H9 (cell line): ENCODE data around the gene EFEMP1. TPM values are rescaled to one million over a fixed set of nuclear protein-coding genes. Genes with fewer than 3 reads are reported as not detected.

ENCODE experiments used
- DNase-seq: peaks from one replicate; pipeline ENCODE4 v3.0.0-alpha.2; 2017
- H2AFZ ChIP-seq: one replicate; pipeline ENCODE4 v1.6.1; 2013; ENCODE audit warnings: mild to moderate bottlenecking, low read length, control low read depth, moderate library complexity
- H2AK5ac ChIP-seq: 2 replicates; pipeline ENCODE4 v1.6.1; 2013; ENCODE audit warnings: low read length, control low read depth, mixed read lengths; ENCODE audit not compliant: insufficient read length
- H2BK120ac ChIP-seq: one replicate; pipeline ENCODE4 v1.6.1; 2013; ENCODE audit warnings: low read depth, mild to moderate bottlenecking, low read length, control low read depth, inconsistent platforms; ENCODE audit not compliant: poor library complexity, severe bottlenecking
- H2BK12ac ChIP-seq: 2 replicates; pipeline ENCODE4 v1.6.1; 2013; ENCODE audit warnings: low read length, control low read depth, mixed read lengths, low read depth; ENCODE audit not compliant: insufficient read length
- H2BK15ac ChIP-seq: 2 replicates; pipeline ENCODE4 v1.6.1; 2013; ENCODE audit warnings: low read depth, low read length, control low read depth
- H2BK20ac ChIP-seq: one replicate; pipeline ENCODE4 v1.6.1; 2013; ENCODE audit warnings: low read depth, mild to moderate bottlenecking, low read length, control low read depth, inconsistent platforms; ENCODE audit not compliant: poor library complexity, severe bottlenecking
- H2BK5ac ChIP-seq: 2 replicates; pipeline ENCODE4 v1.6.1; 2013; ENCODE audit warnings: low read length, control low read depth, mixed read lengths; ENCODE audit not compliant: insufficient read length
- H3K14ac ChIP-seq: 2 replicates; pipeline ENCODE4 v1.6.1; 2013; ENCODE audit warnings: low read length, control low read depth; ENCODE audit not compliant: insufficient read depth
- H3K18ac ChIP-seq: 2 replicates; pipeline ENCODE4 v1.6.1; 2013; ENCODE audit warnings: low read depth, mild to moderate bottlenecking, mixed read lengths, low read length, control low read depth; ENCODE audit not compliant: insufficient read length
- H3K23ac ChIP-seq: 2 replicates; pipeline ENCODE4 v1.6.1; 2013; ENCODE audit warnings: low read length, control low read depth, mixed read lengths, low read depth; ENCODE audit not compliant: insufficient read length
- H3K23me2 ChIP-seq: 2 replicates; pipeline ENCODE4 v1.6.1; 2013; ENCODE audit warnings: low read depth, mild to moderate bottlenecking, mixed read lengths, low read length, control low read depth; ENCODE audit not compliant: insufficient read length, poor library complexity, severe bottlenecking
- H3K27ac ChIP-seq: 2 replicates; pipeline ENCODE4 v1.5.1; 2013; ENCODE audit warnings: low read length, control low read depth, mixed read lengths, low read depth; ENCODE audit not compliant: insufficient read length
- H3K27me3 ChIP-seq: 2 replicates; pipeline ENCODE4 v1.6.1; 2013; ENCODE audit warnings: low read length, control low read depth, inconsistent platforms; ENCODE audit not compliant: insufficient read depth
- H3K4ac ChIP-seq: 2 replicates; pipeline ENCODE4 v1.6.1; 2013; ENCODE audit warnings: low read depth, mild to moderate bottlenecking, control low read depth, inconsistent platforms, low read length, moderate library complexity
- H3K4me1 ChIP-seq: 2 replicates; pipeline ENCODE4 v1.6.1; 2013; ENCODE audit warnings: low read length, control low read depth, inconsistent platforms; ENCODE audit not compliant: insufficient read depth
- H3K4me2 ChIP-seq: 2 replicates; pipeline ENCODE4 v1.6.1; 2013; ENCODE audit warnings: low read length, control low read depth, mixed read lengths; ENCODE audit not compliant: insufficient read length, insufficient read depth
- H3K56ac ChIP-seq: 2 replicates; pipeline ENCODE4 v1.6.1; 2013; ENCODE audit warnings: low read depth, mild to moderate bottlenecking, mixed read lengths, low read length, control low read depth; ENCODE audit not compliant: insufficient read length
- H3K79me1 ChIP-seq: 2 replicates; pipeline ENCODE4 v1.6.1; 2013; ENCODE audit warnings: low read depth, mild to moderate bottlenecking, moderate library complexity, low read length, control low read depth, inconsistent platforms; ENCODE audit not compliant: insufficient read depth, poor library complexity, severe bottlenecking
- H3K79me2 ChIP-seq: 2 replicates; pipeline ENCODE4 v1.6.1; 2013; ENCODE audit warnings: low read length, control low read depth, inconsistent platforms; ENCODE audit not compliant: insufficient read depth
- H3K9ac ChIP-seq: 2 replicates; pipeline ENCODE4 v1.6.1; 2013; ENCODE audit warnings: low read length, control low read depth, mixed read lengths; ENCODE audit not compliant: insufficient read length; ENCODE audit errors: extremely low read depth
- H3K9me3 ChIP-seq: one replicate; pipeline ENCODE4 v1.6.1; 2013; ENCODE audit warnings: low read depth, low read length, inconsistent platforms; ENCODE audit not compliant: control insufficient read depth
- H3T11ph ChIP-seq: one replicate; pipeline ENCODE4 v1.6.1; 2013; ENCODE audit warnings: mild to moderate bottlenecking, low read length, control low read depth, inconsistent platforms
- H4K20me1 ChIP-seq: one replicate; pipeline ENCODE4 v1.6.1; 2013; ENCODE audit not compliant: control insufficient read depth, insufficient read length, insufficient read depth
- H4K5ac ChIP-seq: 2 replicates; pipeline ENCODE4 v1.6.1; 2013; ENCODE audit warnings: low read depth, mild to moderate bottlenecking, mixed read lengths, low read length, control low read depth; ENCODE audit not compliant: insufficient read length
- H4K8ac ChIP-seq: replicated peaks from 2 replicates; pipeline ENCODE4 v1.6.1; 2013; ENCODE audit warnings: low read length, control low read depth, mixed read lengths, low read depth; ENCODE audit not compliant: insufficient read length
- H4K91ac ChIP-seq: 2 replicates; pipeline ENCODE4 v1.6.1; 2013; ENCODE audit warnings: low read depth, mild to moderate bottlenecking, moderate library complexity, mixed read lengths, low read length, control low read depth; ENCODE audit not compliant: insufficient read length
- H3K27ac Mint-ChIP-seq, 3 experiments: 2 replicates in 2 of 3; 3 replicates in 1 of 3; pipeline ENCODE4 v1.8.0; 2020 to 2021; ENCODE audit warnings: mixed read lengths in 3 of 3, mild to moderate bottlenecking in 1 of 3, moderate library complexity in 1 of 3
- H3K27me3 Mint-ChIP-seq: 2 replicates; pipeline ENCODE4 v1.8.0; 2021; ENCODE audit warnings: low read depth, mild to moderate bottlenecking, moderate library complexity, mixed read lengths
- H3K36me3 Mint-ChIP-seq, 3 experiments: 2 replicates in 2 of 3; 3 replicates in 1 of 3; pipeline ENCODE4 v1.8.0; 2020 to 2021; ENCODE audit warnings: low read depth in 3 of 3, mixed read lengths in 3 of 3; ENCODE audit not compliant: insufficient read depth in 1 of 3
- H3K4me1 Mint-ChIP-seq, 2 experiments: 2 replicates each; pipeline ENCODE4 v1.8.0; 2020; ENCODE audit warnings: mixed read lengths in 2 of 2
- H3K4me3 Mint-ChIP-seq, 2 experiments: 2 replicates in 1 of 2; 3 replicates in 1 of 2; pipeline ENCODE4 v1.8.0; 2020 to 2021; ENCODE audit warnings: mild to moderate bottlenecking in 2 of 2, mixed read lengths in 2 of 2, moderate library complexity in 1 of 2
- H3K9me3 Mint-ChIP-seq, 2 experiments: 2 replicates in 1 of 2; 3 replicates in 1 of 2; pipeline ENCODE4 v1.8.0; 2020; ENCODE audit warnings: mild to moderate bottlenecking in 2 of 2, mixed read lengths in 2 of 2, moderate library complexity in 1 of 2
- WGBS: extraction: QIAGEN DNeasy Blood & Tissue Kit; methylation state at CpG from one replicate; pipeline ENCODE4 v1.1.7; 2013; ENCODE audit warnings: missing lambda C conversion rate, low lambda C conversion rate, mixed read lengths; ENCODE audit not compliant: insufficient read length; ENCODE audit errors: extremely low coverage; 5-methylcytosine and 5-hydroxymethylcytosine counted together
- total RNA-seq: library from RNA; stranded (reverse); gene quantifications from 2 replicates; pipeline ENCODE4 v1.2.1, GENCODE V29; 2021
- TF ChIP-seq, protein P1 (sequence below): fragments of 200-600 bp; sonication (generic); conservative IDR thresholded peaks from 3 replicates; pipeline ENCODE4 v1.8.0; 2021; ENCODE audit warnings: antibody characterized with exemption, mild to moderate bottlenecking

The EFEMP1 gene
- total RNA-seq, 1 experiment from 2014 or later, result 3.5 TPM

DNA sequence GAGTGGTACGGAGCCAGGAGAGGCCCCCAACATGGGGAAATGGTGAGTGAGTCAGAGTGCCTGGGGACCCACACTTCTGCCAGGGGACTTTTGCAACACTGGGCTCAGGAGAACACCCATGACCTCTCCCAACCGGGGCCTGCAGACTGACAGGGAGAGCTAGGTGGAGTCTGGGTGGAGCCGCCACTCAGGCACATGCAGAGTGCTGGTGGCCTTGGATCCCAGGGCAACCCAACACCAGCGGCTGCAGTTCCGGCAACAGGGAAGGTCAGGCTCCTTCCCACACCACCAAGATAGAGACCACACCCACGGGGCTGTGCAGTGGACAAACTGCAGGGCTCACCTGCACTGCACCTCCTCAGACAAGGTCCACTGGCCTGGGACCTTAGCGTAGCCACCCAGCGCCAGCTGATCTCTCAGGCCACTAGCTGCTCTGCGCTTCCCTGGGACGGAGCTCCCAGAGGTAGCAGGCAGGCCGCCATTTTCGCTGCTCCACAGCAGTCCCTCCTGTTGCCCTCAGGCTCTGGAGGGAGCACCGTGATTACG is 99.0 kb downstream of the EFEMP1 start:
- H3K4me1 ChIP-seq, result no peaks in the 10 kb centered on the region
- H4K91ac ChIP-seq, result no peak overlapping the region
- H3K23me2 ChIP-seq, result no peaks in the 10 kb centered on the region
- H3K27me3 ChIP-seq, result no peaks in the 10 kb centered on the region
- H3K4me1 Mint-ChIP-seq, result peaks cover 12 to 14% of the 10 kb centered on the region in 2 experiments
- DNase-seq, result no peak
- no peak overlapping the region for H3K4ac ChIP-seq
- no peak overlapping the region for H3K27ac ChIP-seq
- no peak overlapping the region for H2BK20ac ChIP-seq
- no peak overlapping the region for H3K56ac ChIP-seq
- no peak overlapping the region for H3K4me2 ChIP-seq
- no peaks in the 10 kb centered on the region for H3K9me3 ChIP-seq
- no peak overlapping the region for H3K4me3 Mint-ChIP-seq
- no peak overlapping the region for H4K8ac ChIP-seq
- H2BK5ac ChIP-seq, result no peak overlapping the region
- no peak overlapping the region for H3K27ac Mint-ChIP-seq
- H2BK15ac ChIP-seq, result no peak overlapping the region
- TF ChIP-seq, protein P1, sequence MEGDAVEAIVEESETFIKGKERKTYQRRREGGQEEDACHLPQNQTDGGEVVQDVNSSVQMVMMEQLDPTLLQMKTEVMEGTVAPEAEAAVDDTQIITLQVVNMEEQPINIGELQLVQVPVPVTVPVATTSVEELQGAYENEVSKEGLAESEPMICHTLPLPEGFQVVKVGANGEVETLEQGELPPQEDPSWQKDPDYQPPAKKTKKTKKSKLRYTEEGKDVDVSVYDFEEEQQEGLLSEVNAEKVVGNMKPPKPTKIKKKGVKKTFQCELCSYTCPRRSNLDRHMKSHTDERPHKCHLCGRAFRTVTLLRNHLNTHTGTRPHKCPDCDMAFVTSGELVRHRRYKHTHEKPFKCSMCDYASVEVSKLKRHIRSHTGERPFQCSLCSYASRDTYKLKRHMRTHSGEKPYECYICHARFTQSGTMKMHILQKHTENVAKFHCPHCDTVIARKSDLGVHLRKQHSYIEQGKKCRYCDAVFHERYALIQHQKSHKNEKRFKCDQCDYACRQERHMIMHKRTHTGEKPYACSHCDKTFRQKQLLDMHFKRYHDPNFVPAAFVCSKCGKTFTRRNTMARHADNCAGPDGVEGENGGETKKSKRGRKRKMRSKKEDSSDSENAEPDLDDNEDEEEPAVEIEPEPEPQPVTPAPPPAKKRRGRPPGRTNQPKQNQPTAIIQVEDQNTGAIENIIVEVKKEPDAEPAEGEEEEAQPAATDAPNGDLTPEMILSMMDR, result no peak
- peaks cover 0 to 5% (median 0%) of the 10 kb centered on the region in 3 experiments; a peak in 3 of 7 replicates for H3K36me3 Mint-ChIP-seq
- no peaks in the 10 kb centered on the region for H4K20me1 ChIP-seq
- no peak overlapping the region for H2AFZ ChIP-seq
- no peak overlapping the region; the same call in 1 of the 2 replicates for H3K14ac ChIP-seq
- no peak overlapping the region for H2BK12ac ChIP-seq
- no peaks in the 10 kb centered on the region for H3K79me1 ChIP-seq
- H3T11ph ChIP-seq, result no peak overlapping the region
- no CpG with 5 or more reads among the region's 14 CpGs for WGBS
- no peak overlapping the region for H2BK120ac ChIP-seq
- H3K79me2 ChIP-seq, result no peaks in the 10 kb centered on the region
- H3K9me3 Mint-ChIP-seq, result peaks cover 0 to 4% of the 10 kb centered on the region in 2 experiments; a peak in 1 of 5 replicates
- H3K18ac ChIP-seq, result no peak overlapping the region
- H3K27me3 Mint-ChIP-seq, result no peaks in the 10 kb centered on the region; the same call in 1 of the 2 replicates
- H3K23ac ChIP-seq, result no peak overlapping the region
- H2AK5ac ChIP-seq, result no peak overlapping the region
- H4K5ac ChIP-seq, result no peak overlapping the region
- no peak overlapping the region for H3K9ac ChIP-seq

Other genes starting within 250 kb of the EFEMP1 start
- 33.4 and 36.3 TPM in 2 replicates for gene PNPT1, start 229.9 kb downstream of the EFEMP1 start, total RNA-seq